SIG-M5 treated with dmso at 0.1 percent for 504 hours (cell line): ENCODE measurements around the gene TSN.
A peak's percentile ranks its signal among the peaks of the same experiment; 100 is the strongest.

Source experiments
- DNase-seq: peaks from one replicate; lab custom pipeline; 2025; ENCODE audit not compliant: unreplicated experiment; lab: John Stamatoyannopoulos, UW

Gene TSN

DNA sequence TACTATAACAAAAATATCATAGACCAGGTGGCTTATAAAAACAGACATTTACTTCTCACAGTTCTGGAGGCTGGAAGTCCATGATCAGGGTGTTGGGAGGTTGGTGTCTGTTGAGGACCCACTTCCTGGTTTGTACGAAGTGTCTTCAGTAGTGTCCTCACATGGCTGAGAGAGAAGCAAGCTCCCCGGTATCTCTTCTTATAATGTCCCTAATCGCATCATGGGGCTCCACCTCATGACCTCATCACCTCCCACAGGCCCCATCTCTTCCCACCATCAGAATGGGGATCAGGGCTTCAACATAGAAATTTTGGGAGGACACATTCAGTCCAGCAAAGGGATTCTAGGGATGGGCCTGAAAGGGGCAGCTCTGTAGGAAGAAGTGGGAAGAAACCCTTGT lies 14.0 kb upstream of the TSN start:
- no peak for DNase-seq

GRCh38 chr2:121746071-121746578 lies 9.3 kb upstream of the TSN start:
- no peak for DNase-seq

DNA sequence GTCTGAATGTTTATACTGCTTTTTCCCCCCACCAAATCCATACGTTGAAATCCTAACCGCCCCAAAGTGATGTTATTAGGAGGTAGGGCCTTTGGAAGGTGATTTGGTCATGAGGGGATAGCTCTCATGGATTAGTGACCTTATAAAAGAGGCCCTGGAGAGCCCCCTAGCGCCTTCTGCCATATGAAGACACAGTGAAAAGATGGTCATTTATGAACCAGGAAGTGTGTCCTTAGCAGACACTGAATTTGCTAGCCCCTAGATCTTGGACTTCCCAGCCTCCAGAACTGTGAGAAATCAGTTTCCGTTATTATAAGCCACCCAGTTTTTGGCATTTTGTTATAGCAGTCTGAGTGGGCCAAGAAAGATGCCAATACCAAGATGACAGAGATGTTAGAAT lies 7.2 kb upstream of the TSN start:
- DNase-seq: peak; percentile 50

- peak; percentile 27 for DNase-seq
Observed at GRCh38 chr2:121754851-121755236, 607 bp upstream of the TSN start.

- no peak for DNase-seq
Observed at GRCh38 chr2:121764681-121765228, 9.3 kb downstream of the TSN start.

- no peak for DNase-seq
Observed at GRCh38 chr2:121766624-121767023, 11.2 kb downstream of the TSN start.

- no peak for DNase-seq
Observed at GRCh38 chr2:121768143-121768755, 12.8 kb downstream of the TSN start.

GRCh38 chr2:121771976-121772742 lies 16.7 kb downstream of the TSN start:
- no peak for DNase-seq

- no peak for DNase-seq
Observed at GRCh38 chr2:121774235-121774634, 18.8 kb downstream of the TSN start.

DNA sequence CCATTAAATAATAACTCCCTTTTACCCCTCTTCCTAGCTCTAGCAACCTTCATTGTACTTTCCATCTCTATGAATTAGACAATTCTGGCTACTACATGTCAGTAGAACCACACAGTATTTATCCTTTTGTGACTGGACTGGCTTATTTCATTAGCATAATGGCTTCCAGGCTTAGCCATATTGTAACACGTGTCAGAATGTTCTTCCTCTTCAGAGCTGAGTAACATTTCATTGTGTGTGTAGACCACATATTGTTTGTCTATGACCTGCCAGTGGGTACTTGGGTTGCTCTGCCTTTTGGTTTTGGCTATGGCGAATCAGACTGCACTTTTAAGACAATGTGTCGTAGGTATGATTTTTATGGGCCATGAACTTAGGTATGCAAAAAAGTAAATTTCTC lies 20.9 kb downstream of the TSN start:
- DNase-seq: no peak

DNA sequence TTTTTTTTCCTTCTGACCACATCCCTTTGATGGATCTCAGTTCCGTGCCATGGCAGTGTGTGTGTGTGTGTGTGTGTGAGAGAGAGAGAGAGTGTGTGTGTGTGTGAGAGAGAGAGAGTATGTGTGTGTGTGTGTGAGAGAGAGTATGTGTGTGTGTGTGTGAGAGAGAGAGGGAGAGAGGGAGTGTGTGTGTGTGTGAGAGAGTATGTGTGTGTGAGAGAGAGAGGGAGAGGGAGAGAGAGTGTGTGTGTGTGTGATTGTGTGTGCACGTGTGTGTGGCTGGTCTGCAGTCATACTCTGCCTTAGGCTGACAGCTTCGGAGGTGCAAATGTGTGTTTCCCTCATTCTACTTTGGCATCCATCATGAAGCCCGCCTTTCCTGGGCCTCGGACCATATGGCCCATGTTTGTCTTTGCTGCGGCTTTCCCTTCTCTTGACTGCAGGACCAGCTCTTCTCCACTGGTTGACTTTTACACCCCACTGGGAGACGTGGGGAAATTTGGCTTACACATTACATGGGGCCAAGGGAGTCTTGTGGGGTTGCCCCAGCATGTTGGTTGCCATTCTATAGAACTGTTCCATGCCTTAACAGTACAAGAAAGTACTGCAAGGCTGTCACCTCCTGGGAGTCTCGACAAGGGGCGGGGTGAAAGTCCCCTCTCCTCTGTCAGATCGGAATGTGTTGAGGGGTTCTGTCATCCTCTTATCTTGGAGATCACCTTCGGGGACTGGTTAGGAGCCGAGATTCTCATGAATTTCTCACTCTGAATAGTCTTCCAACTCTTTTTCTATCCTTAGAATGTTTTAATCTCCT lies 21.6 kb downstream of the TSN start:
- DNase-seq: no peak

GRCh38 chr2:121777699-121778058 lies 22.2 kb downstream of the TSN start:
- DNase-seq: no peak

DNA sequence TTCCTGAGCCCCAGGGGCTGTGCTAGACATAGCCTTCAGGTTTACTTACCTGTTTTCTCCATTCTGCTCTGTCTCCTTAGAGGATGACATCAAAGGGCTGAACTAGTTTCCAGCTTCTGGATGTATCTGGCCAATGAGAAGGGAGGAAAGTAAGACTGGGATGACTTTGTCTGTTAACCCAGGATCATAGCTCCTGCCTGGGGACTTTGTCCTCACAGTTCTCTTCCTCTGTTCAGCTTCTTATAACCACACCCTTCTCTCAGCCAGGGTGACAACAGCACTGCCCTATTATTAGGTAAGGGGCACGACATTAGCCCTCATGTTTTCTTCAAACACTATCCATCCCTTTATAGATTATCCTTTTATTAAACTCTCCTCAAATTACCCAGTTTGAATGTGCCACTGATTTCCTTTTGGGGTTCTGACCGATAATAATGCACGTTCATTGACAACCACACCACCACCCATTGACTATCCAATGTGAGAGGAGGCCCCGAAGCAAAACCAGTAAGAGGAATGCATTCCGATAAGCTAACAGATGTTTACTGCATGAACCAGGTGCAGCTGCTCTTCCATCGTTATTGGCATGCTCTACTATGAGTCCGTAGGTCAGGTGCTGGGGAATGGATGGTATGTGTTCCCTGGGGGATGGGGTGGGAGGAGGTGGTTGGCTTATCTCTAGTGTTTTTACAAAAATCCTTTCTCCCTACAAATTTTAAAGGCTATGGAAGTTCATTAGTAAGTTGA lies 23.5 kb downstream of the TSN start:
- DNase-seq: no peak

DNA sequence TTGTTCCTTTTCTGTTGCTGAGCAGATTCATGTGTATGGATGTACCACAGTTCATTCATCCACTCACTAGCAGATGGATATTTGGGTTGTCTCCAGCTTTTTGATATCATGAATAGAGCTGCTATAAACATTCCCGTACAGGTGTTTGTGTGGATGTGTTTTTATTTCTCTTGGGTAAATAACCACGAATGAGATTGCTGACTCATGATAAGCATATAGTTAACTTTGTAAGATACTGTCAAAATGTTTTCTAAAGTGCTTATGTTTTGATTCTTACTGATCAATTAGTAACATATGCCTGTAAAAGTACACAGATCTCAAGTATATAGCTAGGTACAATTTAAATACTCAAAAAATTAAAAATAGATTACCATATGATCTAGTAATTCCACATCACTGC lies 27.7 kb downstream of the TSN start:
- no peak for DNase-seq

- DNase-seq: no peak
Observed at GRCh38 chr2:121788685-121789084, 33.2 kb downstream of the TSN start.

- DNase-seq: no peak
Observed at GRCh38 chr2:121790276-121790956, 35.0 kb downstream of the TSN start.

DNA sequence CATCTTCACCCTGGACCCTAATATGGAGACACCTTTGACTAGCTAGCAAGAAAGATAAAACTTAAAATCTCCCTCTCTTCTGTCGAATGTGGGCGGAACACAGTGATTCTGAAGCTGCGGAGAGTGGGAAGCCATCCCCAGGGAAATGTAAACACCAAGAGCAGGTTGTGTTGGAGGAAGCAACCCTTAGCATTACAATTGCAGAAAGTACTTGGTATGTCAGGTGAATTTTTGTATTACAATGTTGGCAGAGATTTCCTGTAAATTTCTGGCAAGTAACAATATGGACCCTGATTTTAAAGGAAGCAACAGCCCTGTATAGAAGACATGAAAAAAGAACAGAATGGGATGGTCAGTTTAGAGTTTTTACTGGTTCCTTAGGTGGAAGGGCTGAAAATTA lies 35.8 kb downstream of the TSN start:
- DNase-seq: no peak

DNA sequence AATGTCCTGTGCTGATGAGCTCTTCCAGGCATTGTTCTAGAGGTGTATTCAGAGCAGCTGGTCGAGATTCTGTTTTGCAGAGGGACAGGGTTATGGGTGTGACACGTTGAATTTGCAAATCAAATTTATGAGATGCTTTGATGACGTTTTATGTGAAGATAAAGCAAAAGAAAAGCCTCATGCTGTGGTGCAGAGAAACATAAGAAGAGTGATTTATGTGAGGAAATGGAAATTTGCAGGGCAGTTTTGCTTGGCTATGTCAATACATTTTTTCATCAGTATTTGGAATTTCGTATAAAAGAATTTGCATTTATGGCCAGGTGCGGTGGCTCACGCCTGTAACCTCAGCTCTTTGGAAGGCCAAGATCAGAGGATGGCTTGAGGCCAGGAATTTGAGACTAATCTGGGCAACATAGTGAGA lies 36.4 kb downstream of the TSN start:
- no peak for DNase-seq

- no peak for DNase-seq
Observed at GRCh38 chr2:121793816-121794215, 38.4 kb downstream of the TSN start.

GRCh38 chr2:121794233-121794632 lies 38.8 kb downstream of the TSN start:
- no peak for DNase-seq
